ENCODE data around the gene KIF1B.

DNA sequence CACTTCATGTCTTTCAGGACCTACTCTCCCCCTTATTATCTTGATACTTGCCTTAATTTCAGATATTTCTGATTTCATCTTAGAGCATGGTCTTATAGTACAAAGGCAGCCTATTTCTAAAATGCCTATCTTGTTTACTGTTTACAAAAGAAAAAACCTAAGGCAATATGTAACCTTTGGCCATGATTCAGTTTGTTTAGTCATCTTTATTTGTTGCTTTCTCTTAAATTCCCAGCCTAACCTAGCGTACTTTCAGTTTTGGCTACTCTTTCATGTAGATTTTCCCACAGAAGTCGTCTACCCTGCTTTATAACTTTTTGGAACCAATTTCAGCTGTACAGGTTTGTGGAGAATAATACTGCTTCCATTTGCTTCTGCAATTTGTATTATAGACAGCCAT lies 81.8 kb downstream of the KIF1B start:
- TF ChIP-seq, protein P1, sequence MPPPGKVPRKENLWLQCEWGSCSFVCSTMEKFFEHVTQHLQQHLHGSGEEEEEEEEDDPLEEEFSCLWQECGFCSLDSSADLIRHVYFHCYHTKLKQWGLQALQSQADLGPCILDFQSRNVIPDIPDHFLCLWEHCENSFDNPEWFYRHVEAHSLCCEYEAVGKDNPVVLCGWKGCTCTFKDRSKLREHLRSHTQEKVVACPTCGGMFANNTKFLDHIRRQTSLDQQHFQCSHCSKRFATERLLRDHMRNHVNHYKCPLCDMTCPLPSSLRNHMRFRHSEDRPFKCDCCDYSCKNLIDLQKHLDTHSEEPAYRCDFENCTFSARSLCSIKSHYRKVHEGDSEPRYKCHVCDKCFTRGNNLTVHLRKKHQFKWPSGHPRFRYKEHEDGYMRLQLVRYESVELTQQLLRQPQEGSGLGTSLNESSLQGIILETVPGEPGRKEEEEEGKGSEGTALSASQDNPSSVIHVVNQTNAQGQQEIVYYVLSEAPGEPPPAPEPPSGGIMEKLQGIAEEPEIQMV (tag; conservative IDR thresholded peaks at IDR 0.05; ENCODE audit: low read depth), result no peak
- TF ChIP-seq CHD1 (IDR thresholded peaks at IDR 0.05; ENCODE audit: low read length), result no peak
- TF ChIP-seq HEY1 (CRISPR knock-in tag; IDR thresholded peaks at IDR 0.05; ENCODE audit: borderline replicate concordance), result no peak
- no peak for TF ChIP-seq CBX3 (IDR thresholded peaks at IDR 0.05; ENCODE audit: borderline replicate concordance in 1 of 2, low read length in 2 of 2)
